Measurements from ENCODE around the gene OR11L1.

Gene OR11L1

DNA sequence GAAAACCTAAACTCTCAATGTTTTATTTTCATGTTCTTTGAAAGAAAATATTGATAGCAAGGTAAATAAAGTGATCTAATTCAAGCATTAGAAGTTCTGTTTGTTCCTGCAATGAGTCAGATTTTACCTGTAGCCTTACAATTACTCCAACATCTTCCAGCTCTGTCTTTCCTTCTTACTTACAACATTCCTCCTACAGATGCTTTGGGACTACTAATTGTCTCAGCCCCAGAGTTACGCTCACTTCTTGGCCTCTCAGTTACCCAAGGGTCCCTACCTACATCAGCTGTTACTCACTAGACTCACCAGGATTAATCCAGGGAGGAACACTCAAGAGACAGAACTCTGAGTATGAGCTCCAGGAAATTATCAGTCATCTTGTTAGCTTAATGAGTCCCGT lies 44.2 kb downstream of the OR11L1 start:
- DNase-seq = no peak
